ENCODE results near the gene C16orf89.
"Not testable (repeated sequence)": the region's sequence is repeated elsewhere in the genome, so short reads cannot be mapped to it uniquely, and the experiment has no call there.

The C16orf89 gene

GRCh38 chr16:5062790-5063765, 2.7 kb downstream of the C16orf89 start:
- in situ Hi-C loops (cut with MboI; ENCODE audit: low sequenced_read_pairs), result no loop called here

DNA sequence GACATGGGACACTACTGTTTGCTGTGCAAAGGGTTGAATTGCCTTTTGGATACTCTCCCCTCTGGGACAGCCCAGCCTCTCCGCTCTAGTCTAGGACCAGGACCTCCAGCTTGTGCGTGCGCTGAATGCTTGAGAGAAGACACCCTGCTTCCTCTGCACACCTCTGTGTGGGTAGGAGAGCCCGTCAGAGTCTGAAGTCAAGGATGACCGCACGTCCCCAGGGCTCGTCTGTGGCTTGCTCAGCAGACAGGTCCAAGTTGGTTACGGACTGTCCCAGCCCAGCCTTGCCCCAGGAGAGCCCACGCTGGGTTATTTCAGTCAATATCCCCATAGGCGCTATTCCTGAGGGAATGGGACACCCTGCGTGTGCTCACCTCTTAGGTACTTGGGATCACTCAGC, 3.7 kb downstream of the C16orf89 start:
- in situ Hi-C loops (cut with MboI; ENCODE audit: low sequenced_read_pairs), result no loop called here

GRCh38 chr16:5060073-5060641, 5.6 kb downstream of the C16orf89 start:
- in situ Hi-C loops (cut with MboI; ENCODE audit: low sequenced_read_pairs), result no loop called here

- in situ Hi-C loops (cut with MboI; ENCODE audit: low sequenced_read_pairs), result no loop called here
These were observed 6.2 kb downstream of the C16orf89 start for GRCh38 chr16:5059386-5060072.

GRCh38 chr16:5058476-5058875, 7.3 kb downstream of the C16orf89 start:
- in situ Hi-C loops (cut with MboI; ENCODE audit: low sequenced_read_pairs), result no loop called here

GRCh38 chr16:5056352-5056751, 9.4 kb downstream of the C16orf89 start:
- in situ Hi-C loops (cut with MboI; ENCODE audit: low sequenced_read_pairs), result no loop called here

- in situ Hi-C loops (cut with MboI; ENCODE audit: low sequenced_read_pairs), result no loop called here
These were observed 10.6 kb downstream of the C16orf89 start for GRCh38 chr16:5054876-5055865.

DNA sequence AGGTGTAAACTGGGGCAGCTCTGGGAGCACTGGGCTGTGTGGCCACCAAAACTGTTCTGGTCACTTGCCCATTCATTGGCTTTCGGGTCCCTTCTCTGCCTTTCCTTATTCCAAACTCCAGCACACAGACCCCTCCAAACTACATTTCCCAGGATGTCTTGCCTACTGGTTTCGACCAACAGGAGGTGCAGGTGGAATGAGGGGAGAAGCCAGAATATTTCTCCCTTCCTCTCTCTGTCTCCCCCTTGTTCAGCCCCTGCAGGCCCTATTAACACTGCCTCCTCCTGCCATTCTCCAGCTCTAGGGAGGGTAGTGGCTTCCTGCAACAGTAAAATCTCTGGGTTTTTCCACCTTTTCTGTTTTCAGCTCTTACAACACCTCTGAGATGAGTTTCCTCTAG, 18.8 kb downstream of the C16orf89 start:
- in situ Hi-C loops (cut with MboI; ENCODE audit: low sequenced_read_pairs), result no loop called here

DNA sequence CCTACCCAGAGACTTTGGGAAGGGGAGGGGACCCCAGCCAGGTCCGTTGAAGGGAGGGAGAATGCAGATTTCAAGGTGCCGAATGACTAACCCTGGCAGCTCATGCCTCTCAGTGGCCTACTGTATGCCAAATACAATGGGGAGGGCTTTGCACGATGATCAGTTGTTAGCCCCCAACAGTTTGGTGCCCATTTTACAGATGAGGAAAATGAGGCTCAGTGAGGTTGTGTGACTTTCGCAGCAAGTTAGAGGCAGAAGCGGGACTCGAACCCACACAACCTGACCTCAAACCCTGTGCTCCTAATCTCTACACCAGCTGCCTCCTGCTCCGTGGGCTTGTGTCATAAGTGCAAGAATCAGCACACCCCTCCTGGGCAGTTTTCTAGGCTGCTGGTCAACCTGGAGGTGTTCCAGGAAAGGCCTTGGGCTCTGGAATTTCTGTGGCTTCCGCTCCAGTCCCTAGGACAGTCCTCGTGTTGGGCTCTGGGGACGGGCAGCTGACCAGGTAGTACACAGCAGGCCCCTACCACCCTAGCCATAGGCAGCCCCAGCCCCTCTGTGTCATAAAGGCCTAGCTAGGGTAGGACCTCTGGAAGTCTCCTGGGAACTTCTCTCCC, 20.1 kb downstream of the C16orf89 start:
- in situ Hi-C loops (cut with MboI; ENCODE audit: low sequenced_read_pairs), result no loop called here

DNA sequence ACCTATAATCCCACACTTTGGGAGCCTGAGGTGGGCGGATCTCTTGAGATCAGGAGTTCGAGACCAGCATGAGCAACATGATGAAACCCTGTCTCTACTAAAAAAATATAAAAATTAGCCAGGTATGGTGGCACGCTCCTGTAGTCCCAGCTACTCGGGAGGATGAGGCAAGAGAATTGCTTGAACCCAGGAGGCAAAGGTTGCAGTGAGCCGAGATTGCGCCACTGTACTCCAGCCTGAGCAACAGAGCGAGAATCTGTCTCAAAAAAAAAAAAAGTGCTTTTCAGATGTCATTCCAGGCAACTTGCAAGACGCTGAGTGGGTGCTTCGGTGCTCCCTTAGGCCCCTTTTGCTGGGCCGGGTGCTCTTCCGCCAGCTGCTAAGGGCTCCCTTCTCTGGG, 21.2 kb downstream of the C16orf89 start:
- in situ Hi-C loops (cut with MboI; ENCODE audit: low sequenced_read_pairs), result not testable (repeated sequence)

- in situ Hi-C loops (cut with MboI; ENCODE audit: low sequenced_read_pairs), result no loop called here
These were observed 21.7 kb downstream of the C16orf89 start for GRCh38 chr16:5044011-5044540.

GRCh38 chr16:5042574-5043171, 23.1 kb downstream of the C16orf89 start:
- in situ Hi-C loops (cut with MboI; ENCODE audit: low sequenced_read_pairs), result no loop called here

DNA sequence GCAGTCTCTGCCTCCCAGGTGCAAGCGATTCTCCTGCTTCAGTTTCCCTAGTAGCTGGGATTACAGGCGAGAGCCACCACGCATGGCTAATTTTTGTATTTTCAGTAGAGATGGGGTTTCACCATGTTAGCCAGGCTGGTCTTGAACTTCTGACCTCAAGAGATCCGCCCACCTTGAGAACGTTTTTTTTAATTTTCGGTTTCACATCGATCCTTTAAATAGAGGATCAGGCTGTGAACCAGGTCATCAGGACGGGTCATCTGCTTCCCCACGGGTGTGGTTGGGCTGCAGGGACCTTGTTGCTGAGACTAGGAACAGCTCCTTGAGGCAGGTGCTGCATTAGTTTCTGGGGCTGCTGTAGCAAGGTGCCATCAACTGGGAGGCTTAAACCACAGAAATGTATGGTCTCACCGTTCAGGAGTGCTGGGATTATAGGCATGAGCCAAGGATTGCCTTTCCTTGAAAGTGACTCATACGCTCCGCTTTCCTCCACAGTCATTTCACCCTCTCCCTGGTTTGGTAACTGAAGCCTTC, 24.1 kb downstream of the C16orf89 start:
- in situ Hi-C loops (cut with MboI; ENCODE audit: low sequenced_read_pairs), result no loop called here

DNA sequence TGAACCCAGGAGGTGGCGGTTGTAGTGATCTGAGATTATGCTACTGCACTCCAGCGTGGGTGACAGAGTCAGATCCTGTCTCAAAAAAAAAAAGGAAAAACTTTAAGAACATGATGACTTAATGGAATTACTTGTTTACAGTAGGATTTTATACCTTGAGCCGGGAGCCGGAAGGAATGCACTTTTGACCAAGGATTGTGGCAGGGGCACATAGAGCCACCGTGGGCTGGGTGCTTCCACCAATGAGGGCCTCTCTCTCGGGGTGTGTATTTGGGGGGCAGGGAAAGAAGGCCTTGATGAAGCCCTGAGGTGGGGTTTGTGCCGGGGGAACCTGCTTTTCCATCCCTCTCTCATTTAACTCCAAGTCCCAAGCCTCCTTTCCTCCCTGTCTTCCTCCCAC, 25.3 kb downstream of the C16orf89 start:
- in situ Hi-C loops (cut with MboI; ENCODE audit: low sequenced_read_pairs), result no loop called here

- in situ Hi-C loops (cut with MboI; ENCODE audit: low sequenced_read_pairs), result no loop called here
These were observed 29.3 kb downstream of the C16orf89 start for GRCh38 chr16:5036228-5037156.

DNA sequence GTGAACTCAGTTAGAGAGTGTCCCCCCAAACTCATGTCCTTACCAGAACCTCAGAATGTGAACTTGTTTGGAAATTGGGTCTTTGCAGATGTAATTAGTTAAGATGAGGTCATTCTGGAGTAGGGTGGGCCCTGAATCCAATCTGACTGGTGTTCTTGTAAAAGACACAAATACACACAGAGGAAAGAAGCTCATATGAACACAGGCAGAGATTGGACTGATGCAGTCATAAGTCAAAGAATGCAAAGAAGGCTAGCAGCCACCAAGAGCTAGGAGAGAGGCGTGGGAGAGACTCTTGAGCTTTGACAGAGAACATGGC, 29.9 kb downstream of the C16orf89 start:
- in situ Hi-C loops (cut with MboI; ENCODE audit: low sequenced_read_pairs), result no loop called here

DNA sequence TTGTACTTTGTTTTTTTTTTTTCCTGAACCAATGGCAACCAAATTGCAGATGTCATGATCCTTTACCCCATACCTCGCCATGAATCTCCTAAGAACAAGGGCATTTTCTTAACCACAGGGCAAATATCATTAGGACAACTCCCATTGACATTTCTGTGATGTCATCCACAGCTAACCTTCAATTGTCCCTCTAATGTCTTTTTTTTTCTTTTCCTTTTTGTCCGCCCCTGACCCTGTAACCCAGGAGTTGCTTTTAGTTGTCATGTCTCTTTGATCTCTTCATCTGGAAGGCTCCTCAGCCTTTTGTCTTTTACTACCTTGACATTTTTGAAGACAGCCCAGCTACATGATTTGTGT, 31.6 kb downstream of the C16orf89 start:
- in situ Hi-C loops (cut with MboI; ENCODE audit: low sequenced_read_pairs), result no loop called here

All from HL-60/S4 treated with phorbol 12-myristate 13-acetate at 8.2 ng/mL for 4 days and 3 days (cell line).